Memory B cell (primary cell): ENCODE data around the gene DEK.

Source experiments
- ATAC-seq: fragments of 150-1000 bp; cut with Tn5 transposase; 2 replicates; pipeline ENCODE4 v1.10.0; 2021; ENCODE audit warnings: low read depth, mild to moderate bottlenecking, moderate library complexity
- DNase-seq, 2 donors: peaks; one replicate each; pipeline ENCODE4 v3.0.0; 2022; ENCODE audit warnings: low spot score in 2 of 2
- H3K27ac Mint-ChIP-seq: one replicate; pipeline ENCODE4 v1.8.0; 2022; ENCODE audit warnings: mild to moderate bottlenecking, moderate library complexity, mixed read lengths
- H3K27me3 Mint-ChIP-seq: one replicate; pipeline ENCODE4 v1.8.0; 2022; ENCODE audit warnings: mixed read lengths
- H3K36me3 Mint-ChIP-seq: one replicate; pipeline ENCODE4 v1.8.0; 2022; ENCODE audit warnings: mild to moderate bottlenecking, mixed read lengths
- H3K4me1 Mint-ChIP-seq: one replicate; pipeline ENCODE4 v1.8.0; 2022; ENCODE audit warnings: mixed read lengths
- H3K4me3 Mint-ChIP-seq: one replicate; pipeline ENCODE4 v1.8.0; 2022; ENCODE audit warnings: mild to moderate bottlenecking, moderate library complexity, mixed read lengths
- H3K9me3 Mint-ChIP-seq: one replicate; pipeline ENCODE4 v1.8.0; 2022; ENCODE audit warnings: mixed read lengths

The DEK gene

GRCh38 chr6:18277237-18278006, 13.1 kb upstream of the DEK start:
- DNase-seq (no peak), ATAC-seq (no peak)
- Mint-ChIP-seq H3K4me3 (peak overlapping the region; percentile 35), H3K27ac (no peak overlapping the region), H3K36me3 (peaks cover 1% of the 10 kb centered on the region), H3K9me3 (no peaks in the 10 kb centered on the region), H3K4me1 (peaks cover 7% of the 10 kb centered on the region), H3K27me3 (peaks cover 20% of the 10 kb centered on the region)

GRCh38 chr6:18276610-18277236, 12.4 kb upstream of the DEK start:
- peaks cover 6% of the 10 kb centered on the region for H3K4me1 Mint-ChIP-seq
- H3K9me3 Mint-ChIP-seq: peaks cover 3% of the 10 kb centered on the region
- H3K27ac Mint-ChIP-seq: no peak overlapping the region
- no peak for ATAC-seq
- H3K4me3 Mint-ChIP-seq: peak overlapping the region; percentile 35
- peaks cover 18% of the 10 kb centered on the region for H3K27me3 Mint-ChIP-seq
- no peak for DNase-seq
- peaks cover 4% of the 10 kb centered on the region for H3K36me3 Mint-ChIP-seq

GRCh38 chr6:18270216-18270615, 5.9 kb upstream of the DEK start:
- H3K27ac Mint-ChIP-seq: no peak overlapping the region
- peaks cover 2% of the 10 kb centered on the region for H3K27me3 Mint-ChIP-seq
- ATAC-seq: no peak
- peaks cover 3% of the 10 kb centered on the region for H3K9me3 Mint-ChIP-seq
- peaks cover 4% of the 10 kb centered on the region for H3K4me1 Mint-ChIP-seq
- H3K4me3 Mint-ChIP-seq: no peak overlapping the region
- peaks cover 3% of the 10 kb centered on the region for H3K36me3 Mint-ChIP-seq
- DNase-seq: no peak

DNA sequence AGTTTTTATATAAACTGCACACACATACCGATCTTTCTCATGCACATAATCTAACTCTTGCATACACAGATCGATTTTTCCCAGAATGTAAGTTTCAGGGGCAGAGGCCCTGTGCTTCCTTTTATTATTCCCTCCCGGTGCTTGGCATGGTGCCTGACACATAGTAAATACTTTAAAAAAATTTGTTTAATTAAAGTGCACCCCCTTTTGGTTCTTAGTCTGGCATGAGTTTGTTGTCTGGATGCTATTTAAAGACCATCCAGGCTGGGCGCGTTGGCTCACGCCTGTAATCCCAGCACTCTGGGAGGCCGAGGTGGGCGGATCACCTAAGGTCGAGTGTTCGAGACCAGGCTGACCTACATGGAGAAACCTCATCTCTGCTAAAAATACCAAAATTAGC, 5.4 kb upstream of the DEK start:
- H3K27ac Mint-ChIP-seq: no peak overlapping the region
- peaks cover 7% of the 10 kb centered on the region for H3K4me1 Mint-ChIP-seq
- DNase-seq (no peak), ATAC-seq (no peak)
- H3K9me3 Mint-ChIP-seq: peaks cover 3% of the 10 kb centered on the region
- no peaks in the 10 kb centered on the region for H3K27me3 Mint-ChIP-seq
- H3K36me3 Mint-ChIP-seq: peaks cover 3% of the 10 kb centered on the region
- no peak overlapping the region for H3K4me3 Mint-ChIP-seq

DNA sequence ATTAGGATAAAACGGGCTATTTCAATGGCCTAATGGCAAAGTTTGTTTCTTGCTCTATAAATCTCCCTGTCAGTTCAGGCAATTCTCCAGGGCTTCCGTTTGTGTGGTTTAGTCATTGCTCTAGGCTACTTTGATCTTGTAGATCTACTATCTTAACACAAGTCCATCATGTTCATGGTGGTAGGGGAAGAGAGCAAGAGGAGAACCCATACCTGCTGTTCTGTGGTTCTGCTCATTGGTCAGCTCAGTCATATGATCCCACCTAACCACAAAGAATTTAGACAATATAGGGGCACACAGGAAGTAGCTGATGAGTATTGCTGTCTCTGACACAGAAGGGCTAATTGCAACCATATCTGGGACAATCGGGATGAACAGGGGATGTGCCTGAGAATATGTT, 4.9 kb upstream of the DEK start:
- no peak for ATAC-seq
- Mint-ChIP-seq H3K36me3 (peaks cover 3% of the 10 kb centered on the region), H3K27ac (no peak overlapping the region), H3K27me3 (no peaks in the 10 kb centered on the region), H3K4me1 (peaks cover 7% of the 10 kb centered on the region), H3K4me3 (no peak overlapping the region), H3K9me3 (peaks cover 3% of the 10 kb centered on the region)
- DNase-seq: no peak

- H3K9me3 Mint-ChIP-seq: peaks cover 3% of the 10 kb centered on the region
- no peak overlapping the region for H3K27ac Mint-ChIP-seq
- H3K4me3 Mint-ChIP-seq: no peak overlapping the region
- peaks cover 10% of the 10 kb centered on the region for H3K4me1 Mint-ChIP-seq
- H3K36me3 Mint-ChIP-seq: peaks cover 3% of the 10 kb centered on the region
- DNase-seq: no peak
- ATAC-seq: no peak
- no peaks in the 10 kb centered on the region for H3K27me3 Mint-ChIP-seq
Observed at GRCh38 chr6:18268066-18268465, 3.7 kb upstream of the DEK start.

DNA sequence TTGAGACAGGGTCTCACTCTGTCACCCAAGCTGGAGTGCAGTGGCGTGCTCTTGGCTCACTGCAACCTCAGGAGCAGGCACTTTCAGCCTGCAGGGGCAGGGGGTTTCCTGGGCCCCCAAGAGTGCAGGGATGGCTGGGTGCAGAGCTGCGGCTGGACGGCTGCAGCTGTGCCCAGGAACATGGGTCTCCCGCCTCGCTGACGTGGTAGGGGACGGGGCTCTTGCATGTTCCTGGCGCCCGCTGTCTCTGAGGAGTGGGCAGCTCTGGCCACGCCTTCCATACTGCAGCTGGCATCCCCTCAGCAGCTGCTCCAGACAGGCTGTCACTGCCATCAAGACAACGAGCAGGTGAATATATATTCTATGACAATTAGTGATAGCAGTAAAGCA, 2.2 kb upstream of the DEK start:
- Mint-ChIP-seq H3K4me1 (peaks cover 24% of the 10 kb centered on the region), H3K27me3 (no peaks in the 10 kb centered on the region), H3K27ac (no peak overlapping the region), H3K36me3 (no peaks in the 10 kb centered on the region), H3K4me3 (no peak overlapping the region), H3K9me3 (no peaks in the 10 kb centered on the region)
- ATAC-seq (no peak), DNase-seq (no peak)

- H3K27ac Mint-ChIP-seq: peak overlapping the region; percentile 95
- no peak for ATAC-seq
- no peak for DNase-seq
- peak overlapping the region; percentile 84 for H3K4me3 Mint-ChIP-seq
- H3K36me3 Mint-ChIP-seq: no peaks in the 10 kb centered on the region
- no peaks in the 10 kb centered on the region for H3K27me3 Mint-ChIP-seq
- peaks cover 27% of the 10 kb centered on the region for H3K4me1 Mint-ChIP-seq
- H3K9me3 Mint-ChIP-seq: no peaks in the 10 kb centered on the region
Observed at GRCh38 chr6:18265787-18266522, 1.6 kb upstream of the DEK start.

DNA sequence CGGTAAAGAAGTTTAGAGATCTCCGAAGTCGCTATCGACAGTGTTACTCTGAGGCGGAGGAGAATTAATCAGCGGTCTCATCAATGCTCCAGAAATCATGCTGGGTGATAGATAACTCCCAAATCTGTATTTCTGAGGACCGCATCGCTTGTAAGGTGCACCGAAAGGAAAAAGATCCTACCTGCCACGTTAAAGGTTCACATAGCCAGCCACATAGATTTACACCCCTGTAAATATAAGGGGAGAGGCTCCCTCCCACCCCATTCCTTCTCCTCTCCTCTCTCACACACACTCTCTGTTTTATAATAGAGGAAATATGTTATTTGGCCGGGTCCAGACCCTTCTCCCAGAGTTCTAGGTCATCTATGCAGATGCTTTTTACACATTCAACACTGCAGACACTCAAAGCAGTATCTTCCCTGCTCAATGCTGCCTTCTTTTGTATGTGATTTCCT, 620 bp upstream of the DEK start:
- no peaks in the 10 kb centered on the region for H3K27me3 Mint-ChIP-seq
- H3K4me1 Mint-ChIP-seq: peaks cover 35% of the 10 kb centered on the region

DNA sequence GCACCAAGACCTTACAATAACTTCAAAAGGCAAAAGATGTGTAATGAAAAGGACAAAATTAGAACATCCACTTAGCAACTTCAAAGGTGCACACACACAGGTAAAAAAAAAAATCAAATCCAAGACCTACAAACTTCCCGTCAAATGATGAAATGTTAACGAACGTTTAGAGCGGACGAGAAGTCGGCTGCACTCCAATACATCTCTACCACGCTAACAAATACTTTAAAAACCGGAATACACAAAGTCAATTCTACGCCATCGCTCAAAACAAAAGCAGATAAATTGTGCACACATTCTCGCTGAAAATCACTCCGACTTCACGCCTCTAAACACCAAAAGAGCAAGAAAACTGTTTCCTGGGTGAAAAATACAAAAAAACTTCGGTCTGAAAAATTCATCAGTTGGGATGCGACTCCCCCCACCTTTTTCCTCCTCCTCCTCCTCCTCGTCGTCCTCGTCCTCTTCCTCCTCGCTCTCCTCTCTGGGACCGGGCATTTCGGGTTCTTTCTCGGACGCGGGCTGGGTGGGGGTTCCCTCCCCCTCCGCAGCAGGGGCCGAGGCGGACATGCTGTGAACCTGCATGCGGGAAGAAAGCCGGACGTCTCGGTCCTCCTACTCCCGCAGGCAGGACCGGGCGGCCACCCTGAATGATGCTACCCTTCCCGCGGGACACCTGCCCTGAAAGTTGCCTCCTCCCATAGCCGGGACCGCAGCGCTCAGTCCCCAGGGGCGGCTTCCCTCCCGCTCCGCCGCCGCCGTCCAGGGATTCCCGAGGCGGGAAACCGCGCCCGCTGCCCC, 712 bp downstream of the DEK start:
- DNase-seq: no peak
- Mint-ChIP-seq H3K27me3 (no peaks in the 10 kb centered on the region), H3K27ac (peak overlapping the region; percentile 95), H3K4me3 (peak overlapping the region; percentile 97), H3K9me3 (no peaks in the 10 kb centered on the region), H3K36me3 (no peaks in the 10 kb centered on the region), H3K4me1 (peaks cover 39% of the 10 kb centered on the region)
- peak; percentile 11 for ATAC-seq

More for the DNA sequence above, 620 bp upstream of the DEK start:
- no peaks in the 10 kb centered on the region for H3K9me3 Mint-ChIP-seq
- peak overlapping the region; percentile 95 for H3K27ac Mint-ChIP-seq
- H3K36me3 Mint-ChIP-seq: no peaks in the 10 kb centered on the region
- ATAC-seq (no peak), DNase-seq (no peak)
- H3K4me3 Mint-ChIP-seq: peak overlapping the region; percentile 84

- Mint-ChIP-seq H3K4me3 (peak overlapping the region; percentile 97), H3K36me3 (no peaks in the 10 kb centered on the region)
- DNase-seq: no peak
Observed at GRCh38 chr6:18262702-18263417, 1.5 kb downstream of the DEK start.

GRCh38 chr6:18261877-18262276, 2.5 kb downstream of the DEK start:
- no peak for ATAC-seq
- Mint-ChIP-seq H3K36me3 (peaks cover 5% of the 10 kb centered on the region), H3K9me3 (no peaks in the 10 kb centered on the region), H3K27me3 (no peaks in the 10 kb centered on the region), H3K4me3 (peak overlapping the region; percentile 55), H3K4me1 (peaks cover 39% of the 10 kb centered on the region), H3K27ac (peak overlapping the region; percentile 95)
- DNase-seq: no peak

More at GRCh38 chr6:18262702-18263417, 1.5 kb downstream of the DEK start:
- peaks cover 39% of the 10 kb centered on the region for H3K4me1 Mint-ChIP-seq
- peak overlapping the region; percentile 95 for H3K27ac Mint-ChIP-seq
- peak; percentile 34 for ATAC-seq
- no peaks in the 10 kb centered on the region for H3K27me3 Mint-ChIP-seq
- no peaks in the 10 kb centered on the region for H3K9me3 Mint-ChIP-seq

GRCh38 chr6:18260448-18261106, 3.8 kb downstream of the DEK start:
- DNase-seq (no peak), ATAC-seq (peak; percentile 36)
- no peaks in the 10 kb centered on the region for H3K9me3 Mint-ChIP-seq
- peak overlapping the region; percentile 95 for H3K27ac Mint-ChIP-seq
- peak overlapping the region; percentile 68 for H3K4me3 Mint-ChIP-seq
- no peaks in the 10 kb centered on the region for H3K27me3 Mint-ChIP-seq
- peaks cover 38% of the 10 kb centered on the region for H3K4me1 Mint-ChIP-seq
- H3K36me3 Mint-ChIP-seq: peaks cover 5% of the 10 kb centered on the region
